Measurements from ENCODE around the gene MFSD1. TPM values are rescaled to one million over a fixed set of nuclear protein-coding genes. Genes with fewer than 3 reads are reported as not detected.

The MFSD1 gene
- total and polyA plus RNA-seq, 2 of the 13 experiments (the other 11 are each of a cell fraction or from before 2014, with no cell fraction given) = 17.3 to 37.9 TPM

DNA sequence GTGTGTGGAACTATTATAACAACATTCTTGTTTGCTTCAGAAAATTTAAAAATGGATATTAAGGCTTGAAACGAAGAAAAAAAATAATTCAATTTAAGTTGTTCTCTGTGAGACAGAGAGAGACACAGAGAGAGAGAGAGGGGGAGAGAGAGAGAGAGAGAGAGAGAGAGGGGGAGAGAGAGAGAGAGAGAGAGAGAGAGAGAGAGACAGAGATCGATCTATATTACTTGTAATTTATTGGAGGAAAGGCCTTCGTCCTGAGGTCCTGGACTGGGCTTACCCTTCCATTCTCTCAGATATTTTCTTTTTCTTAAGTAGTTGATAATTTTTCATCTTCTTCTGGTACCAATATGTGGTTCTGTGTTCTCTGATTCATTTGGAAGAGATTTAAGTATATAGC lies 25.9 kb downstream of the MFSD1 start (continued):
- TF ChIP-seq CTCF (CRISPR knock-in tag; IDR thresholded peaks at IDR 0.05) (no peak), ZNF703 (CRISPR knock-in tag; IDR thresholded peaks at IDR 0.05; ENCODE audit: borderline replicate concordance) (no peak)

- Histone ChIP-seq H3K4me1 (ENCODE audit: insufficient read depth, low read length) (no peaks in the 10 kb centered on the region), H3K27ac (ENCODE audit: extremely low read length, insufficient read depth, low read length) (no peak overlapping the region), H3K9ac (ENCODE audit: insufficient read depth, low read depth, low read length) (no peak overlapping the region), H3K36me3 (replicated peaks in 1 of 2; ENCODE audit: control insufficient read depth in 1 of 2, insufficient read depth in 2 of 2, low read length in 2 of 2) (no peaks in the 10 kb centered on the region), H3K9me3 (ENCODE audit: low read length) (no peaks in the 10 kb centered on the region), H3K4me2 (ENCODE audit: low read depth, low read length) (no peak overlapping the region), H3K4me3 (replicated peaks in 1 of 3; ENCODE audit: insufficient read depth in 1 of 3, low read depth in 2 of 3, low read length in 3 of 3) (no peak overlapping the region), H3K79me2 (ENCODE audit: insufficient read depth, low read length) (no peaks in the 10 kb centered on the region), H3K27me3 (ENCODE audit: control insufficient read depth in 1 of 2, insufficient read depth in 2 of 2, low read length in 2 of 2) (no peaks in the 10 kb centered on the region), H4K20me1 (ENCODE audit: insufficient read depth, low read length) (no peaks in the 10 kb centered on the region), H2AFZ (ENCODE audit: low read length) (no peak overlapping the region)
- FAIRE-seq = no peak
- POLR2A ChIA-PET = no interaction called here
- no peak for DNase-seq (ENCODE audit: low spot score)
- CTCF ChIA-PET (ENCODE audit: low intra/inter-chr PET ratio, low total read pairs) = no interaction called here
- intact Hi-C loops (cut with micrococcal nuclease; ENCODE audit: unreplicated experiment) = no loop called here
- TF ChIP-seq KLF15 (CRISPR knock-in tag; IDR thresholded peaks at IDR 0.05; ENCODE audit: borderline replicate concordance) (no peak), NFYC (CRISPR knock-in tag; IDR thresholded peaks at IDR 0.05) (no peak), SMC3 (IDR thresholded peaks at IDR 0.05; ENCODE audit: low read length) (no peak)
- BruUV-seq (replicated peaks) = no TSS peak
- WGBS (ENCODE audit: low lambda C conversion rate) = 92% methylated on average over 4 of the region's 4 CpGs
- ATAC-seq = no peak
- in situ Hi-C loops (cut with HindIII; ENCODE audit: extremely low pct_ligation_motif_present, low pct_unique_long_range_greater_than_20kb) = loop anchor here (25.0 kb wide), 1 partner anchor 757 kb away; no protein-coding TSS in a partner anchor
These were observed 28.5 kb downstream of the MFSD1 start for GRCh38 chr3:158830391-158830790.

- intact Hi-C loops (cut with micrococcal nuclease; ENCODE audit: unreplicated experiment) (no loop called here), in situ Hi-C loops (cut with HindIII; ENCODE audit: extremely low pct_ligation_motif_present, low pct_unique_long_range_greater_than_20kb) (loop anchor here (25.0 kb wide), 1 partner anchor 755 kb away; no protein-coding TSS in a partner anchor)
- Histone ChIP-seq H3K79me2 (ENCODE audit: insufficient read depth, low read length) (no peaks in the 10 kb centered on the region), H3K27ac (ENCODE audit: extremely low read length, insufficient read depth, low read length) (no peak overlapping the region), H3K4me2 (ENCODE audit: low read depth, low read length) (no peak overlapping the region), H3K9me3 (ENCODE audit: low read length) (no peaks in the 10 kb centered on the region), H3K4me3 (replicated peaks in 1 of 3; ENCODE audit: insufficient read depth in 1 of 3, low read depth in 2 of 3, low read length in 3 of 3) (no peak overlapping the region), H3K27me3 (ENCODE audit: control insufficient read depth in 1 of 2, insufficient read depth in 2 of 2, low read length in 2 of 2) (no peaks in the 10 kb centered on the region), H4K20me1 (ENCODE audit: insufficient read depth, low read length) (no peaks in the 10 kb centered on the region), H3K36me3 (replicated peaks in 1 of 2; ENCODE audit: control insufficient read depth in 1 of 2, insufficient read depth in 2 of 2, low read length in 2 of 2) (no peaks in the 10 kb centered on the region), H2AFZ (ENCODE audit: low read length) (no peak overlapping the region), H3K9ac (ENCODE audit: insufficient read depth, low read depth, low read length) (no peak overlapping the region), H3K4me1 (ENCODE audit: insufficient read depth, low read length) (no peaks in the 10 kb centered on the region)
- ChIA-PET CTCF (ENCODE audit: low intra/inter-chr PET ratio, low total read pairs) (no interaction called here), POLR2A (no interaction called here)
- FAIRE-seq = no peak
- WGBS (ENCODE audit: low lambda C conversion rate) = 63% methylated on average over 2 of the region's 2 CpGs
- BruUV-seq (replicated peaks) = no TSS peak
- no peak for ATAC-seq
- no peak for DNase-seq (ENCODE audit: low spot score)
- TF ChIP-seq REPIN1 (CRISPR knock-in tag; IDR thresholded peaks at IDR 0.05; ENCODE audit: borderline replicate concordance, low read depth) = no peak
- TF ChIP-seq ZNF841 (CRISPR knock-in tag; IDR thresholded peaks at IDR 0.05; ENCODE audit: borderline replicate concordance) = no peak
- TF ChIP-seq ZNF709 (CRISPR knock-in tag; IDR thresholded peaks at IDR 0.05) = no peak
- no peak for TF ChIP-seq ZNF616 (CRISPR knock-in tag; IDR thresholded peaks at IDR 0.05; ENCODE audit: low read depth)
- no peak for TF ChIP-seq ZNF629 (CRISPR knock-in tag; conservative IDR thresholded peaks at IDR 0.05)
- TF ChIP-seq, protein P1, sequence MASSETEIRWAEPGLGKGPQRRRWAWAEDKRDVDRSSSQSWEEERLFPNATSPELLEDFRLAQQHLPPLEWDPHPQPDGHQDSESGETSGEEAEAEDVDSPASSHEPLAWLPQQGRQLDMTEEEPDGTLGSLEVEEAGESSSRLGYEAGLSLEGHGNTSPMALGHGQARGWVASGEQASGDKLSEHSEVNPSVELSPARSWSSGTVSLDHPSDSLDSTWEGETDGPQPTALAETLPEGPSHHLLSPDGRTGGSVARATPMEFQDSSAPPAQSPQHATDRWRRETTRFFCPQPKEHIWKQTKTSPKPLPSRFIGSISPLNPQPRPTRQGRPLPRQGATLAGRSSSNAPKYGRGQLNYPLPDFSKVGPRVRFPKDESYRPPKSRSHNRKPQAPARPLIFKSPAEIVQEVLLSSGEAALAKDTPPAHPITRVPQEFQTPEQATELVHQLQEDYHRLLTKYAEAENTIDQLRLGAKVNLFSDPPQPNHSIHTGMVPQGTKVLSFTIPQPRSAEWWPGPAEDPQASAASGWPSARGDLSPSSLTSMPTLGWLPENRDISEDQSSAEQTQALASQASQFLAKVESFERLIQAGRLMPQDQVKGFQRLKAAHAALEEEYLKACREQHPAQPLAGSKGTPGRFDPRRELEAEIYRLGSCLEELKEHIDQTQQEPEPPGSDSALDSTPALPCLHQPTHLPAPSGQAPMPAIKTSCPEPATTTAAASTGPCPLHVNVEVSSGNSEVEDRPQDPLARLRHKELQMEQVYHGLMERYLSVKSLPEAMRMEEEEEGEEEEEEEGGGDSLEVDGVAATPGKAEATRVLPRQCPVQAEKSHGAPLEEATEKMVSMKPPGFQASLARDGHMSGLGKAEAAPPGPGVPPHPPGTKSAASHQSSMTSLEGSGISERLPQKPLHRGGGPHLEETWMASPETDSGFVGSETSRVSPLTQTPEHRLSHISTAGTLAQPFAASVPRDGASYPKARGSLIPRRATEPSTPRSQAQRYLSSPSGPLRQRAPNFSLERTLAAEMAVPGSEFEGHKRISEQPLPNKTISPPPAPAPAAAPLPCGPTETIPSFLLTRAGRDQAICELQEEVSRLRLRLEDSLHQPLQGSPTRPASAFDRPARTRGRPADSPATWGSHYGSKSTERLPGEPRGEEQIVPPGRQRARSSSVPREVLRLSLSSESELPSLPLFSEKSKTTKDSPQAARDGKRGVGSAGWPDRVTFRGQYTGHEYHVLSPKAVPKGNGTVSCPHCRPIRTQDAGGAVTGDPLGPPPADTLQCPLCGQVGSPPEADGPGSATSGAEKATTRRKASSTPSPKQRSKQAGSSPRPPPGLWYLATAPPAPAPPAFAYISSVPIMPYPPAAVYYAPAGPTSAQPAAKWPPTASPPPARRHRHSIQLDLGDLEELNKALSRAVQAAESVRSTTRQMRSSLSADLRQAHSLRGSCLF (CRISPR knock-in tag; IDR thresholded peaks at IDR 0.05; ENCODE audit: borderline replicate concordance) = no peak
- no peak for TF ChIP-seq KLF9 (CRISPR knock-in tag; IDR thresholded peaks at IDR 0.05; ENCODE audit: low read depth)
These were observed 30.0 kb downstream of the MFSD1 start for GRCh38 chr3:158831861-158832260.

Measured in HepG2 (cell line).